Transverse colon (tissue), 3 donors: ENCODE data around the gene VEPH1.

Source experiments
- POLR2A ChIP-seq: fragments of 450-650 bp; IDR thresholded peaks from one replicate; pipeline ENCODE4 v1.6.1; 2016; ENCODE audit warnings: antibody characterized with exemption, mild to moderate bottlenecking, moderate library complexity
- TF ChIP-seq, protein P1 (sequence below), 5 experiments: fragments of 200-600 bp in 3 of 5; fragments of 450-650 bp in 2 of 5; sonication (generic) in 3 of 5; IDR thresholded peaks; 1 replicate in 2 of 5; 2 replicates in 3 of 5; pipeline ENCODE4 v1.5.1; 2016 to 2017; ENCODE audit warnings: antibody characterized with exemption in 5 of 5, inconsistent platforms in 3 of 5, mild to moderate bottlenecking in 2 of 5, moderate library complexity in 1 of 5

DNA sequence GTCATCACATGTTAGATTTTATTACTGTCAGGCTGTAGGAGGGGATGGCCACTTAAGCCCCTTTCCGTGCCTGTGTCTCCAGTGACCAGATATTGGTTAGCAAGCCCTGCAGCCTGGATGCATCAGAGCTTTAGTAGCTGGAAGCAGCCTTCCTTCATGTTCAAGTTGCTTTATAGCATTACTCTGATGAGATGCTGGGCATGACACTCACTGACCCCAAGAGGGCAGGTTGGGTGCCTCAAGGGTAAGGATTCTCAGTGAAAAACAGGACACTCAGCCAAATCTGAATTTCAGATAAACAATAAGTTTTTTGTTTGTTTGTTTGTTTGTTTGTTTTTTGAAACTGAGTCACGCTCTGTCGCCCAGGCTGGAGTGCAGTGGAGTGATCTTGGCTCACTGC, 135.0 kb downstream of the VEPH1 start:
- TF ChIP-seq, protein P1, sequence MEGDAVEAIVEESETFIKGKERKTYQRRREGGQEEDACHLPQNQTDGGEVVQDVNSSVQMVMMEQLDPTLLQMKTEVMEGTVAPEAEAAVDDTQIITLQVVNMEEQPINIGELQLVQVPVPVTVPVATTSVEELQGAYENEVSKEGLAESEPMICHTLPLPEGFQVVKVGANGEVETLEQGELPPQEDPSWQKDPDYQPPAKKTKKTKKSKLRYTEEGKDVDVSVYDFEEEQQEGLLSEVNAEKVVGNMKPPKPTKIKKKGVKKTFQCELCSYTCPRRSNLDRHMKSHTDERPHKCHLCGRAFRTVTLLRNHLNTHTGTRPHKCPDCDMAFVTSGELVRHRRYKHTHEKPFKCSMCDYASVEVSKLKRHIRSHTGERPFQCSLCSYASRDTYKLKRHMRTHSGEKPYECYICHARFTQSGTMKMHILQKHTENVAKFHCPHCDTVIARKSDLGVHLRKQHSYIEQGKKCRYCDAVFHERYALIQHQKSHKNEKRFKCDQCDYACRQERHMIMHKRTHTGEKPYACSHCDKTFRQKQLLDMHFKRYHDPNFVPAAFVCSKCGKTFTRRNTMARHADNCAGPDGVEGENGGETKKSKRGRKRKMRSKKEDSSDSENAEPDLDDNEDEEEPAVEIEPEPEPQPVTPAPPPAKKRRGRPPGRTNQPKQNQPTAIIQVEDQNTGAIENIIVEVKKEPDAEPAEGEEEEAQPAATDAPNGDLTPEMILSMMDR (IDR thresholded peaks at IDR 0.05) = no peak
- no peak for TF ChIP-seq POLR2A
